Endometrial microvascular endothelial cells (primary cell): ENCODE measurements around the gene USP10. TPM values are rescaled to one million over a fixed set of nuclear protein-coding genes. Genes with fewer than 3 reads are reported as not detected.
"Not testable (repeated sequence)": the region's sequence is repeated elsewhere in the genome, so short reads cannot be mapped to it uniquely, and the experiment has no call there.

ENCODE experiments used
- in situ Hi-C: cut with HindIII; loops from 2 replicates; pipeline ENCODE4 v1.10.0; 2017; ENCODE audit warnings: low sequenced_read_pairs, low pct_unique_long_range_greater_than_20kb; ENCODE audit errors: inconsistent ontology term
- total RNA-seq: library from RNA; depleted of rRNA; stranded (reverse); fragments of >200 nt; gene quantifications from one replicate; pipeline ENCODE4 v1.2.3, GENCODE V29; 2015; ENCODE audit errors: inconsistent ontology term

Gene USP10
- total RNA-seq, 1 donor from 2014 or later, result 92.3 TPM

DNA sequence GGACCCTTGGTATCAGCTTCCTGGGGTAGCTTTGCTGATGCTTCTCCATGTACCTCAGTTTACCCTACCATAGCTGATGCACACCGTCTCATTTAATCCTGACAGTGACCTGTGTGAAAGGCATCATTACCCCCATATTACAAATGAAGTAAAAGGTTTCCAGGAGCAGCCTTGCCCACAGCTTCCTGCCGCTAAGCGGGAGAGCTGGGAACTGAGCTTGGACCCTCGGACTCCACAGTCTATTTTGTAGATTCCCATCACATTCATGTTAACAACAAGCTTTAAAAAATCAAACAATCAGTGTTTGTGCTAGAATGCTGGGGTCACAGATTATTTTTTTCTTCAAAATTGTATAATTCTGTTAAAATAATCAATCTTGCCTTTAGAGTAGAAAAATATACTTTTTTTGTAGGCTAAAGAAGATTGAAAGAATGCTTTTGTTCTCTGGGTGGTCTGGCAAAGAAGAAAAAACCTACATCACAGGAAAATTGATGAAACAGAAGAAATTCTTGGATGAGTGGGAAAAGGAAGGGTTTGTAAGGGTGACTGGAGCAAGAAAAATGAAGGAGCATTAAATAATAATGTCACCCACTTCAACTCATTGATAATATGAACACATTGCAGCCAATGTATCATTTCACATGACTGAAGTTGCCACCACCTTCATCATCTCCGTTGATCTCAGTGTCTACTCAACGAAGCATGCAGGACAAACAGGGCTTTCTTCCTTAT, 9.5 kb upstream of the USP10 start:
- in situ Hi-C loops, result no loop called here

- in situ Hi-C loops, result no loop called here
These were observed 7.2 kb upstream of the USP10 start for GRCh38 chr16:84692451-84693214.

GRCh38 chr16:84693869-84694268, 5.9 kb upstream of the USP10 start:
- in situ Hi-C loops, result not testable (repeated sequence)

- in situ Hi-C loops, result no loop called here
These were observed 4.8 kb upstream of the USP10 start for GRCh38 chr16:84694980-84695379.

DNA sequence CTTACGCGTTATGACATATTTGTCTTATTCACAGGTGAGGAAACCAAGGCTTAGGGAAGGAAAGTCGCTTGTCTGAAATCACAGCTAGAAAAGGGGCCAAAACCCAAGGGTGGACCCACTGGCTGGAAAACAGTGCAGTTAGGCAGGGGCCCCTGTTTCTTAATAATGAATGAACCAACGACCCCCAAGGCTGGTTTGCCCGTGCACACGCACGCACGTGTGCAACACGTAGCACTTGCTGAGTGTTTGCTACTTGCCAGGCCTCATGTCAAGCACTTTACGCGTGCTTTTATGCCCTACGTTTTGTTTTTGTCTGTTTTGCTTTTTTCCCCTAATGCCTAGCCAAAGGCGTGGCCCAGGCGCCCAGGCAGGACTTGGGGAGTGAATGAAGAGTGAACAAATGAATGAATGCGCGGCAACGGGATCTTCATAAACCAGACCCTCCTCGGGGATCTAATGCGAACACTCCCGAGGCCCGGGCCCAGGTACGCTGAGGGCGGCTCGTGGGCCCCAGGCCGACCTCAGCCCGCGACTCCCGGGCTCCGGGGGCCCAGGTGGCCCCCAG, 571 bp upstream of the USP10 start:
- in situ Hi-C loops, result no loop called here

- in situ Hi-C loops, result no loop called here
These were observed 873 bp downstream of the USP10 start for GRCh38 chr16:84700446-84701300.

- in situ Hi-C loops, result no loop called here
These were observed 3.9 kb downstream of the USP10 start for GRCh38 chr16:84703681-84704080.

DNA sequence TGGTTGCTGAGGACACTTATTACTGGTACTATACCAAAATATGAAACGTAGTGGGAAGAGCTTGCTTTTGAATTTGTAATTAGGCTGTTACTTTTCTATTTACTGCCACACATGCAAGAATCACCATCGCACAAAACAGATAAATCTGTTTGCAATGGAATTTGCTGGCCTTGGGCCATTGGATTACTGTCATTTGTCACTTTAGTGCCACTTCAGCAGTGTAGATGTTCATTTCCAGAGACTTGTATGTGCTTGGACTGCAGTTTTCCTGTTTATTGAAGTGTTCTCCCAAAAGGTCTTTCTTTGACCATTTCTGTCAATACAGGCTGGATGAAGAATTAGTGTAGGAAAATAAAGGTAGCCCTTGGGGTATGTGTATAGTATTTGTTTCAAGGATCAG, 4.5 kb downstream of the USP10 start:
- in situ Hi-C loops, result no loop called here

DNA sequence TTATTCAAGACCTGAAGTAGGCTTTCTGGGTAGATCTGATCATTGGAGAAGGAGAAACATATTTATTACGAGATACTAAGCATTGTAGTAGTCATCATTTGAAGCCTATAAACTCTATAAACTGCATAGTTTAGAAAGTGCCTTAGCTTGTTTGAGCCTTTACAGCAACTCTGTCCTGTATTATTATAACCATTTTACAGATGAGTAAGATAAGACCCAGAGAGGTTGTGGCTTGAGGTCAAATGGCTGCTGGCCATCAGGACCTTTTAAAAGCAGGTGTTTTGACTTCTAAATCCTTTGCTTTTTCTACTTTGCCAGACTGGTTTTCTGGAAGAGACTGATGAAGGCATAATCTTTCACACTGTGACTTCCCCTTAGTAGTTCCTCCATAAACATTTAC, 7.1 kb downstream of the USP10 start:
- in situ Hi-C loops, result no loop called here

GRCh38 chr16:84709609-84710008, 9.8 kb downstream of the USP10 start:
- in situ Hi-C loops, result no loop called here

- in situ Hi-C loops, result no loop called here
These were observed 10.9 kb downstream of the USP10 start for GRCh38 chr16:84710686-84711085.

DNA sequence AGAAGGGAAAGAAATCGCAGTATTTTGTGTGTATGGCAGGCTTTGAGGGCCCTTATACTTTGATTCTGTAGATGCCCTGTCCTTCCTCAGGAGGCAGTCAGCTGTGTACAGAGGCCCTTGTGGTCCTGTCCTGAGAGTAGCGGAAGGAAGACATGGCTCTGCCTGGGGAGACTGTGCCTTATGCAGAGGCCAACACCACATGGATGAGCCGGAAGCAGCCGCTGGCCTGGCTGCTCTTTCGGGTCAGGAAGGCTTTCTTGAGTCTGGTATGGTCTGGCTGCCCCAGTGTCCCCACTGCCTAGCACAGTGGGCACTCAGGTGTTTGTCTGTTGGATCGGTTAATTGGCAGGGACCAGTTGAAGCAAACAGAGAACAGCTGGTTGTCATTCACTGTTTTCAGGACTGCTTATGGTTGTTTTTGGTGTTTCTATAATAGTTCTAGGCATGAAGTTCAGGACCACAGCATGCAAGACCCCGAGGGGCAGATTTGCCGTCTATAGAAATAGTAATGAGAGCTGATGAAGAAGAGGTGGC, 12.4 kb downstream of the USP10 start:
- in situ Hi-C loops, result no loop called here

- in situ Hi-C loops, result no loop called here
These were observed 13.3 kb downstream of the USP10 start for GRCh38 chr16:84712801-84713775.

DNA sequence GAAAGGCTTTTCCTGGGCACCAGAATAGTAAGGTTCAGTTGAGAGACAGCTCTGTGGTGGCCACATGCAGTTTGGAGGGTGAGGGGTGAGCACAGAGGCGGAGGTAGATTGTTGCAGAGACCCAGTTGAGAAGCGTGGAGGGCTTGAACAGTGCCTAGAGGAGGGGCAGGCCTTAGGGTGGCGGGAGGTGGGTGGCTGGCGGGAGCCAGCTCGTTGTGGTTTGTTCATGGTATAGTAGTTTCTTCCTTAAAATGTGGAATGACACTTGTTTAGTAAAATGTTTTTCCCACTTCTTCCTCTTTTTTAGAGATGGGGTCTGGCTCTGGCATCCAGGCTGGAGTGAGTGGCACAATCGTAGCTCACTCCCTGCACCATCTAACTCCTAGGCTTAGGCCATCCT, 14.2 kb downstream of the USP10 start:
- in situ Hi-C loops, result no loop called here

DNA sequence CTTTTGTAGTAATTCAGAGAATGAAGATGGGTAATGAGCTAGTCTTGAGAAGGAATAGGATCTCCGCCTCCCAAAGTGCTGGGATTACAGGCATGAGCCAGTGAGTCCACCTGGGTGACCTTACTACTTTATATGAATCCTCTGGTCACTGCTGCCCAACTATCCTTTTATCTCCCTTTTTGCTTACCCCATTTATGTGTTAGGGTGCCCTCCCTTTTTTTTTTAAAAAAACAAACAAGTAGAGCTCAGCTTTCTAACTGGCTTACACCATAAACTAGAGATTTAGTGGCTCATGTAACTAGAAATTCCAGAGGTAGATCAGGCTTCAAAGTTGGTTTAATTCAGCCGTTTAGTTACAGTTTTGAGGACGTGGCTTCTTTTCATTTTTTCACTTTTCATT, 15.6 kb downstream of the USP10 start:
- in situ Hi-C loops, result no loop called here

DNA sequence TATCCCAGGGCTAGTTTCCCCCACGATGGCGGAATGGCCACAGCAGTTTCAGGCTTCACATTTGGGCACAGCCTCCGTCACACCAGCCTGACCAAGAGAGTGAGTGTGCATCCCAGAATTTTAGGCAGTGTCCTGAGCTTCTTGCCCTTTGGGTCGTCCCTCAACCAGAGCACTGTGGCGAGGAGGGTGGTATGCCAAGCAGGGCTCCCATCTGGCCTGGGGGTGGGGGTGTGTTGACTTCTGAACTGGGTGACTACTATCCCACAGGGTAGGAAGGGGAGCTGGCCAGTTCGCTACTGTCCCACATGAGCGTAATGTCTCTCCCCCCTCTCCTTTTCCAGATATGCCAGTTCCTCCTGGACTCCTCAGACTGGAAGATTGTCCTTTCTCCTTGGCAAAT, 16.1 kb downstream of the USP10 start:
- in situ Hi-C loops, result no loop called here

GRCh38 chr16:84716740-84717139, 16.9 kb downstream of the USP10 start:
- in situ Hi-C loops, result no loop called here

GRCh38 chr16:84717484-84717883, 17.7 kb downstream of the USP10 start:
- in situ Hi-C loops, result no loop called here
